Activated CD8-positive, alpha-beta memory T cell treated with anti-CD3 and anti-CD28 coated beads, Interleukin-2, amount 50 U/mL, for 4 hours (primary cell): Measurements from ENCODE around the gene PIGW.

ENCODE experiments used
- DNase-seq: peaks from one replicate; pipeline ENCODE4 v3.0.0-alpha.2; 2020

Gene PIGW

DNA sequence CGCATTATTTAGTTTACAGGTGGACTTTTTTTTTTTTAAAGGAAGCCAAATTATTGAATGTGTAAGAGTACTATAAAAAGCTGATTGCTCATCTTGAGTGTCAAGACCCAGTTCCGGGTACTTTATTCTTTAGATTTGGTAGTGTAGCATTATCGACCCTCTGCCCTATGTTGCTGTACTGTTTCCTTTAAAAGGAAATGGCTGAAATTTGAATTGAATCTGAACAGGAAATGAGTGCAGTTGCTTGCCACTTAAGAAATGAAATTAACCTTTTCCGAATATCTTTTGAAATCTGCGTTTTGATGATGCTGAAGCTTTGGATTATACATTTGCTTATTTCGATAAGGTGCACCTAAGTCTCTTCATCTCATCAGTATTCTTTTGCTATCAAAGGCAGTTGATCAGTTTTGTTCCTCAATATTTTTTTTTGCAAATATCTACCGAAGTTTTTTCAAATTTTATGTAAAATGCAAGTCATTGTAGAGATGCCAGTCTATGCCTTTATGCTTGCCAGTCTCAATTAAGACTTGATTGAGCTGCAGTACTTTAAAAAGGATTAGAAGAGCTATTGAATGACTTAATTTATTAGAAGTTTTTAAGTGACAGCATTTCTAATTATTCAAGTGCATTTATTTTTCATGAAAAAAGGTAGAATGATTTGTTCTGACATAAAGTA lies 11.8 kb downstream of the PIGW start:
- DNase-seq, result no peak

DNA sequence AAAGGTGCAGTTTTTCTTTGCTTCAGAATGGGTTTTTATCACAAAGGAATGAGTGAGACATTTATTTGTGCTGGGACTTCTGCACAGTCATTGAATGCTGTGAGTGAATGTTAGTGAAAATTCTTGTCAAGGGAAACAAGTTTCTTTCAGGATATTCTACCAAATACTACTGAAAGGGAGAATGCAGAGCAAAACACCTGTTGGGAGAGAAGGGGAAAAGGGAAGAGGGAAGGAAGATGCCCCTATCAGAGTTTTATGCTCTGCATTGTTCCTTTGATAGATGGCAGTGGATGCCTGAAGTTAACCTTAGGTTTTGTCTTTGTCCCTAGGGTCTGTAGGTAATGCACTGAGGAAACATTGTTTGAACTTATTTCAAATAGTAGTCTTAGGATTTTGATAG lies 13.0 kb downstream of the PIGW start:
- DNase-seq, result no peak

DNA sequence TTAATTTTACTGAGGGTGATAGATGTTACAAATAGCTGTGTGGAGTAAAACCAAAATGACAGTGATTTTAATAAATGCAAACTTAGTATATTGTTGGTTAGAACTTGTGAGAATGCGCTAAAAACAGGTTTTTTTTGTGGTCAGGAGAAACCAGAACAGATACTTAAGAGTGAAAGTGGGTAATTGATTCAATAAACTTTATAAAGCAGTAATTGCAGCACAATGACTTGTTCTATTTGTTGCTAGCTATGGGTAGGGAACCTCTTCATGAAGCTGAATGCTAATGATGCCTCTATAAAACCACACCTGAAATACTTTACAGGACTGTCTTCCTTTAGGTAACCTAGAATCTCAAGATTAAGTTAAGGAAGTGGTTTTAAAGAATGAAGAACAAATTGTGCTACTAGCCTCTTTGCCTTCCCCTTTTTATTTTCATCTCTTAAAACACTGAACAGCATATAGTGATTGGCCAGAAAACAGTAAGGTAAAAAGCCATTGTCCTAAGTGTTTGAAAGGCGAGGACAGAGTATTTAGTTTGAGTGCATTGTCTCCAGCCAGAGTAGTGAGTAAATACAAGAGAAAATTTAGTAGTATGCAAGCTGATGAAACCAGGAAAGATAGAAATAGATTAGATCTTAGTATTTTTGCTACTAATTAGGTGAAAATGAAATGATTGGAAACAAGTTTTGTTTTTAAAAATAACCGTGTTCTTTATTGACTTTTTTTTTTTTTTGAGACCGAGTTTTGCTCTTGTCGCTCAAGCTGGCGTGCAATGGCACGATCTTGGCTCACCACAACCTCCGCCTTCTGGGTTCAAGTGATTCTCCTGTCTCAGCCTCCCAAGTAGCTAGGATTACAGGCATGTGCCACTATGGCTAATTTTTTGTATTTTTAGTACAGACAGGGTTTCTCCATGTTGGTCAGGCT lies 16.0 kb downstream of the PIGW start:
- DNase-seq, result no peak

DNA sequence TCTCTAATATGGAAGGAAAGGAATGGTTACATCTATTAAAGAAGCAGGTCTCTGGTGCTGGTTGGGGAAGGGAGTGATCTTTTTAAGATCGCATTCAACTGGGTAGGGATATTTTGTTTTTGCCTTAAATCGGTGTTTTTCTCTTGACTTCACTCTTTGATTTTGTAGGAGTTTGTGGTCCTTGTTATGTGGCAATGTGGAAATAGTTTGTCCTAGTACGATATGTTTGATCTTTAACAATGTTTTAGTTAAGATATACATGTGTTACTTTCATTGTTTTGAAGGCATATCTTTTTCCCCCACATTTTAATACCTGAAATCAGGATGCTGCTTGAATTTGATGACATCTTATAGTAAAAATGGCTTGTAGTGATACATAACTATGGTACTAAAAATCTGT lies 18.7 kb downstream of the PIGW start:
- DNase-seq, result no peak

DNA sequence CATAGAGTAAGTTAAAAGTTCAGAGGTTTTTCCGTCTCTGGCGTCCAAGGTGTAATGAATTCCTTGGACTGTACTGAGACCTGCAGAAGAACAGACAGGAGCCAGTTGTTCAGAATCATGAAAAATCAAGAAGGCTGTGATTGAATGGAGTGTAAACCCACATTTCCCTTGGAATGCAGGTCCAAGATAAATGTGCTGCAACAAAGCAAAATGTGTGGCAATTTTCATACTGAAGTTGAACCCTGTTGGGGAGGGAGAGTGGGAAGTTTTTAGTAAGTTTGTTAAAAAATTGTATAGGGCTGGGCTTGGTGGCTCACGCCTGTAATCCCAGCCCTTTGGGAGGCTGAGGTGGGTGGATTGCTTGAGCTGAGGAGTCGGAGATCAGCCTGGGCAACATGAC lies 31.3 kb downstream of the PIGW start:
- DNase-seq, result no peak

DNA sequence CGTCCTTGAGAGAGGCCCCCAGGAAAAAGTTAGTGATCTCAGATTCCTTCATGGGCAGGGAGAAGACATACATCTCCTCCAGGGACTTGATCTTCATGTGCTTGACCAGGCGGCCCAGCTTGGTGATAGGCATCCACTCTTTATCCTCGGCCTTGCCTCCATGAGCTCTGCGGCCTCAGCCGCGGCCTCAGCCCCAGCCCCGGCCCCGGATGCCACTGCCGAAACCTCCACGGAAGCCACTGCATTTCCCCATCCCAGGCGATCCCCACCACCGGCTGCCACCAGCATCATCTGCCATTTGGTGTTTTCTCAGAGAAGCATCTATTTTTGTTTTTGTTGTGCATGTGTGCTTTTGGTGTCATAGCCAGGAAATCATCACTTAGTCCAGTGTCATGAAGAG lies 40.2 kb downstream of the PIGW start:
- DNase-seq, result no peak

DNA sequence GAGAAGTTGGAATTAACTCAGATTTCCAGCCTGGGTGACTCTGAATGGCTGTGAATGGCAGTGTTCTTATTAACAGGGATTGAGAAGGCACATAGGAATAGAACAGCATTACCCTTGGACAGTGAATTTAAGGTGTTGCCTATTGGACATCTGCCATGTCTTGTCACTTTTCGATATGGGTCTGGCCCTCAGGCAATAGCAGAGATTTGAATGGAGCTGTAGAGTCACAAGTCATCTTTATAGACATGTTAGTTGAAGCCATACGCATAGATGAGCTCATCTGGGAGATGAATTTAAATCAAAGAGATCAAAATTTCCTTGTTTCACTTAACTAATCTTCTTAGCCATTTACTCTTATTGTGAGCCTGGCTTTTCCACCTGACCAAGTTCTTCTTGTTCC lies 42.0 kb downstream of the PIGW start:
- no peak for DNase-seq

DNA sequence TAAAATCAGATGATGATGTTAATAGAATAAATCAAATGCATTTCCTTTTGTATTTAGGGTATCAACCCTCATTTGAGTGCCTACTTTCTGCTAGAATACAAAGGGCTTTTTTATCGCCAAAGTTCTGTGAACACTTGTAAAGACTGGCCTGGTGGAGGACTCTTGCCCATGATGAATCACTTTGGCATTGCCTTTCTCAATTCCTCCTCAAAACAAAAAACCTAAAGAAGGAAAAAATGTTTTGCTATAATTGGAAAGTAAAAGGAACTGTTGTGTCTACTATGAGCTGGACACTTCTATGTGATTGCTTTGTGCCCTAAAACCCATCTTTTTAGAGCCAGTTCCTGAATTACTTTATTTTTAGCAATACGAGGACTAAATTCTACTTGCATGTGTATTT lies 43.9 kb downstream of the PIGW start:
- no peak for DNase-seq

DNA sequence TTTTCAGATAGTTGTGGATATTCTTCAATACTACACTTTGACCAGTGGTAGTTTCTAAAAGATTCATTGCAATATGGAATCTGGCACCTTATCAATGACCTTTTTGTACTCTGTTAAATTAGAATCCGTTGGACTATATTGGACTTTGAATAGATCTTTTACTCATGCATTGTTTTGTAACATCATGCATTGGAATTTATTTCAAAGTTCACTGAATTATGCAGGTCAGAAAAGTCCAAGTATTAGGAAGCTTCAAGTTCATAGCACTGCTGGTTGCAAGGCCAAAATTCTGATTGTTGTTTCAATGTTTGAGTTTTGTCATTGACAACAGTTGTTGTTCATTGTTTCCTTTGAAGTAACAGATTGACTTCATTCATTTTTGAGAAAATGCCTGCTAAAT lies 49.0 kb downstream of the PIGW start:
- no peak for DNase-seq

DNA sequence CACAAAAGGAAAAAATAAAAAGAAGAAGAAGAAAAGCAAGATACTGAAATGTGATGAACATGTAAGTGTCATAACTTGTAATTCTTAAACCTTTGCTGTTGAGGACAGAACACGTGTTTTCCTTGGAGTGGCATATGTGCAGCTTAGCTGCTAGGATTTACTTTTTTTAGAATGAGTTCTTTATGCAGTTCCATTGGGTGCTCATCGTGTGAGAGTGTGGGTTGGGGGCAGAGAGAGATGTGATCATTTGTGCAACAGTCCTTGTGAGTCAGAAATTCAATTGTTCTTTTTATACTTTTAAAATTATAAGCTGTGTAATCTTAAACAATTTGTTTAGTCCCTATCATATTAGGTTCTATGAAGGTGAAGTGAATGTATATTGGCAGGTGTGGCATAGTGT lies 51.4 kb downstream of the PIGW start:
- DNase-seq, result no peak
